Stimulated activated CD4-positive, alpha-beta T cell treated with anti-CD3 and anti-CD28 coated beads, TNF-alpha, amount 100 ng/mL, for 4 hours (primary cell): ENCODE results near the gene PCP4L1.
"Not testable (repeated sequence)": the region's sequence is repeated elsewhere in the genome, so short reads cannot be mapped to it uniquely, and the experiment has no call there.

ENCODE experiments used
- DNase-seq, 3 experiments: peaks; one replicate each; pipeline ENCODE4 v3.0.0-alpha.2; 2020; ENCODE audit warnings: low read depth in 3 of 3

Gene PCP4L1

GRCh38 chr1:161228032-161228431 lies 30.5 kb upstream of the PCP4L1 start:
- no peak for DNase-seq

- DNase-seq: no peak
Observed at GRCh38 chr1:161229896-161230295, 28.6 kb upstream of the PCP4L1 start.

GRCh38 chr1:161230762-161231161 lies 27.8 kb upstream of the PCP4L1 start:
- no peak for DNase-seq

- no peak for DNase-seq
Observed at GRCh38 chr1:161233102-161233501, 25.4 kb upstream of the PCP4L1 start.

GRCh38 chr1:161235957-161236775 lies 22.4 kb upstream of the PCP4L1 start:
- DNase-seq: no peak

GRCh38 chr1:161238039-161238473 lies 20.5 kb upstream of the PCP4L1 start, which contains the start of gene NR1I3:
NR1I3 (minus strand) TSS chr1:161238203; CDS start chr1:161236565, 1,638 bp downstream.
- no peak for DNase-seq

GRCh38 chr1:161241682-161242081 lies 16.9 kb upstream of the PCP4L1 start:
- DNase-seq: no peak

GRCh38 chr1:161242313-161242712 lies 16.2 kb upstream of the PCP4L1 start:
- no peak for DNase-seq

GRCh38 chr1:161244888-161245287 lies 13.7 kb upstream of the PCP4L1 start:
- DNase-seq: no peak

- not testable (repeated sequence) for DNase-seq
Observed at GRCh38 chr1:161250100-161250499, 8.4 kb upstream of the PCP4L1 start.

GRCh38 chr1:161250829-161251228 lies 7.7 kb upstream of the PCP4L1 start:
- no peak for DNase-seq

- no peak for DNase-seq
Observed at GRCh38 chr1:161251579-161251978, 7.0 kb upstream of the PCP4L1 start.

GRCh38 chr1:161255302-161255701 lies 3.2 kb upstream of the PCP4L1 start:
- DNase-seq: not testable (repeated sequence)

GRCh38 chr1:161255955-161256520 lies 2.5 kb upstream of the PCP4L1 start:
- DNase-seq: not testable (repeated sequence)

GRCh38 chr1:161257109-161257508 lies 1.4 kb upstream of the PCP4L1 start:
- DNase-seq: not testable (repeated sequence)

GRCh38 chr1:161259345-161259702 lies 779 bp downstream of the PCP4L1 start:
- no peak for DNase-seq

- no peak for DNase-seq
Observed at GRCh38 chr1:161259765-161260164, 1.2 kb downstream of the PCP4L1 start.

GRCh38 chr1:161260376-161261260 lies 2.1 kb downstream of the PCP4L1 start:
- DNase-seq: no peak

- no peak for DNase-seq
Observed at GRCh38 chr1:161261261-161262235, 3.0 kb downstream of the PCP4L1 start.

- DNase-seq: no peak
Observed at GRCh38 chr1:161265305-161265704, 6.8 kb downstream of the PCP4L1 start.

GRCh38 chr1:161266202-161266601 lies 7.7 kb downstream of the PCP4L1 start:
- no peak for DNase-seq
